Hepatic stellate cell (primary cell): ENCODE measurements around the gene FNDC5.

Experiments used
- DNase-seq: peaks from one replicate; pipeline ENCODE4 v3.0.0; 2011; ENCODE audit warnings: low spot score

Gene FNDC5

DNA sequence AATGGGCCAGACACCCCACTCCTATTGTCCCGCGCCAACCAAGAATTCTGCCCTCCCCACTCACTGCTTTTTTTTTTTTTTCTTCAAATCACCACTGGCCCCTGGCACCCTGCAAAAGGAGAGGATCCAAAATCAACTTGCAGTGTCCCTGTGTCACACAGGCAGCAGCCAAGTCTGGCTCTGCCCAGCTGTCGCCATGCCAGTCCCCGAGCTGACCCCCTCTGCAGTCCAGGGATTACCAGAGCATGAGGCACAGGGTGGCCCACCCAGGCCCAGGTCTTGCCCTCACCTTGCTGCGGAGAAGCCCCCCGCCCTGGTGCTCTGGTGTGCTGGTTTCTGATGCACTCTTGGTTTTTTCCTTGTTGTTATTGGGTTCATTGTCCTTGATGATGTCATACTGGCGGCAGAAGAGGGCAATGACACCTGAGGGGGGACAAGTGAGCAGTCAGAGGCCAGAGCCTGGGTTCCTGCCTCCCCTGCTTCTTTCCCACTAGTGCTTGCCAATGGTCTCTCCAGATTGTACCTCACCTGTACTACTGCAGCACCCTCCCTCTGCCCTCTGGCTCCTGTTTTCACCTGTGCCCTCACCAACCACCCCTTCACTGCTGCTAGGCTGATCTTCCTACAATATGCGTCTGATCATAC, 6.2 kb downstream of the FNDC5 start:
- DNase-seq = no peak

DNA sequence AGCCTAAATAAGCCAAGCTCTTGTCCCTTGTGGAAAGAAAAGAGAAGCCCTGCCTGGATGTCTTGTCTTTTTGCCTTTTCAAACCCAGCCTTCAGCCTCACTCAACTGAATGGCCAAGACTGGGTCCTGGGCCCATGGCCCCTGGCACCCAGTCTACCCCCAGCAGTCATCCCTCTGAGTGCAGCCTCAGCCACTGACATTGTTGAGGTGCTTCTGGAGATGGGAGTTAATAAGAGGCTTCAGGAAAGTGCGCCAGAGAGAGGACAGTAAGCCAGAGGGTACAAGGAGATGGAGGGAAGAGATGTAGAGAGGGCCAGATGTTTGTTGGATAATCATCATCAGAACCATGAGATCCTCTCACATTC, 6.8 kb downstream of the FNDC5 start:
- no peak for DNase-seq

DNA sequence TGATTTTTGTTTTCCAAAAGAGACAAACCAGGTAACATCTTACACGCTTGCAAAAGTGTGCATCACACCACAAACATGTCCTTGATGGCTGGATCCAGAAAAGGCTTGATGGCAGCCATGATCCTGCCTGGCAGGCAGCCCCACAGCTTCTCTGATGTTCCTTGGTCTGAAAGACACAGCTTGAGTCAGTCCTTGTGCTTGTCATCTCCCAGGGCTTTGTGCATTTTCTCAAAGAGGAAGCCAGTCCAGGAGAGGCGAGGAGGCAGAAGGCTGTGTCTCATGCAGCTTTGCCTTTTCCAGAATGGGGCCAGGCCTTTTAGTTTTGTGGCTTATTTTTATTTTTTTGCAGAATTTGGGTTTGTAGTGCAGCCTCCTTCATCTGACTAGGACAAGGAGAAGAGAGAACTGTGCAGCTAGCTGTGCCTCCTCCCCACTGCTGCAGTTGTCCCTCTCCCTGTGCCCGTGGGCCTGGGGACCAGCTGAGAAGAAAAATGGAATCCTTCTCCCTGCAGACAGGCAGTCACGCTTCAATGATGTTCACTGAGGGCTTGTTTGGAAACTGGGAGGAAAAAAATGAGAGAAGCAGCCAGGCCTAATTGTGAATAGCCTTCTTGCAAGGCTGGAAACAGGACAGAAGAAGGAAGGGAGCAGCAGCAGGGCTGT, 7.4 kb downstream of the FNDC5 start:
- DNase-seq = no peak

DNA sequence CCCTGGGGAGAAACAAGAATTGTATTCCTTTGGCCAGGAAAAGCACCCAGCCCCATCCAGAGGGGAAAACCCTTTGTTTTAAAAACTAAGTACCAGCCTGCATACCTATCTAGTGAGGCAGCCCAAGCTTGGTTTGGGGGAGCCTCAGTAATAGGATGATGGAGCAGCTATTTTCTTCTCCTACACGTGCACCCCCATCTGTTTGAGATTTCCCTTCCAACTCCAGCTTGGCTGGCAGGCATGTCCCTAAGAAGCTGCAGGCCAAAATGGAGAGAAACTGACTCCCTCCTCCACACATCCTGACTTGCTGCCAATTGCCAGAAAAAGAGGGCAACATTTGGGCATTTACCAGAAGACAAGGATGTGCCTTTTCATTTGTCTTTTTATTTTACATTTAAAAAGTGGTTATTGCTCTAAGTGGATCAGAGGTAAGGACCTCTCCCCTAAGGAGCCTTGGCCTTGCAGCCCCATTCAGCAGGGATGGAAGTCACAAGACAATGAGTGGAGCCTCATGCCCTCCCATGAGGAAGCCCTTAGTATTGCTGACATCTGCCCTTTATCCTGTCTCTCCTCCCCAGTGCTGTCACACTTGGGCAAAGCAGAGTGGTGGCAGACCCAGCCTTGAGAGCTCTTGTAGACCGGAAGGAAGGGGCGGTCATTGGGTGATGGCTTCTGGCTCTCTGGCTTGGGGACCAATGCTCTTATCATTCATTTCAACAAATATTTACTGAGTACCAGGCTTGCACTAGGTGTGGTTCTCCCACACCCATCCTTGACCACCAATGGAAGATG, 8.6 kb downstream of the FNDC5 start:
- DNase-seq = no peak

DNA sequence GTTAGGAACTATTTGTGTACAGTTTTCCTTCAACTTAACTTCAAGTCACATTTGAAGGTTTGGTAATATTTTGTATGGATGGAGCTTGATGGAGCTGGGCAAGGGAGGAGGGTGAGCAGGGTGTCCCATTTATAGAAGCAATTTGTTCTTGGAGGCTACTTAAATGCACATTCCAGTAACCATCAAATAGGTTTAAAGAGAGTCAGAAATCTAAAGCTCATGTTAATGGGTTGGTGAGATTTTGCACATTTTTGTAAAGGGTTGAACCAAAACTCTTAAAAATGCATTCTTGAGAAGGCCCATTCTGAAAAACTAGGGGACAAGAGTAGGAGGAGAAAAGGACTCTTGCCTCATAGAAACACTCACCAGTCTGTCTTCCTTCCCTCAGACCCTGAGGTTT, 10.1 kb downstream of the FNDC5 start:
- no peak for DNase-seq

DNA sequence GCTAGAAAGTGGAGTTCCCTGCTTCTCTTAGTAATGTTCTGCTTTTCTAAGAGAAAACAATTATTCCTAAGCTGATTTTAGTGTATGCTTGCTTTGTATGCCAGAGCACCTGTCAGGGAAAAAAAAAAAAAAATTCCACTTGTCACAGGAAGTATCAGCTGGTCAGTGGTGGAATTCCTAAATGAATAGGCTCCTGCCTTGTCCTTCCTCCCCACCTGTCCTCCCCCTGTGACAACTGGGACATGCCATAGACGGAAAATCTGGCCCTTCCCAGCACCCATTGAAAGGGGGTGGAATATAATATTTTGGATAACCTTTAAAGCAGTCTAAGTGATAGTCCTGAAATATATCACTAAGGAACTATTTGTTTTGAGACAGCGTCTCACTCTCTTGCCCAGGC, 10.8 kb downstream of the FNDC5 start:
- no peak for DNase-seq

DNA sequence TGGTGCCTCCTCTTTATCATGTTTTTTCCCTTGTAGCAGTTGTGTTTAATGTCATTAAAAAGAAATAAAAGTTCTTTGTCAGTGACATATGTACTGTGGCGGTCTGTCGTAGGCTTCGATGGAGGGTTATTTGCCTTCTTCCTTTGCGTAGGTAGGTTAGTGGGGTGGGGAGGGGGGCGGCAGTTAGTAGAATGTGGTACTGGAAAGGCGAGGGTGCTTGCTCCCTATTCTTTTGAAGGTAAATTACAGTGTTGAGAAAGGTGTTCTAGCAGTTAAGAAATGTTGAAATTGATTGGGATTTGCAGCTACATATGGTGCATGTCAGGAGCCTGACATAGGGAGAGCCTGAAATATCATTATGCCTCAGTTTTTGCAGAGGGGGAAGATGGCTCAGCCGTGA, 11.9 kb downstream of the FNDC5 start:
- DNase-seq = no peak

DNA sequence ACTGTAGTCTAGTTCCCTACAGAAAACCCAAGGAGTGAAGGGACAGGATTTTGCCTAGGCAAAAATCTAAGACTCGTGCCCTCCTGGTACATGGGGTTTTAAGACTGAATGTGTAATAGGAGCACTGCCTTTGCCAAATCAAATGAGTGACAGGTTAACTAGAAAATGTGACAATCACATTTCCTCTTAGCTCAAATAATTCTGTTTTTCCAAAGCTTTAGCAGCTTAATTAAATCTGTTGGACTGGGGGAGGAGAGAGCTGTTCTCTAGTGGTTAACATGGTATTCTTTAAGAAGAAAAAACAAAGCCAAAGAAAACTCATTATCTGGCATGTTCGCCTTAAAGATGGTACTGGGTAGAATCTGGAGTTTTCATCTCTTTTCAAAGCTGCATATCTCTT, 12.6 kb downstream of the FNDC5 start:
- DNase-seq = no peak

DNA sequence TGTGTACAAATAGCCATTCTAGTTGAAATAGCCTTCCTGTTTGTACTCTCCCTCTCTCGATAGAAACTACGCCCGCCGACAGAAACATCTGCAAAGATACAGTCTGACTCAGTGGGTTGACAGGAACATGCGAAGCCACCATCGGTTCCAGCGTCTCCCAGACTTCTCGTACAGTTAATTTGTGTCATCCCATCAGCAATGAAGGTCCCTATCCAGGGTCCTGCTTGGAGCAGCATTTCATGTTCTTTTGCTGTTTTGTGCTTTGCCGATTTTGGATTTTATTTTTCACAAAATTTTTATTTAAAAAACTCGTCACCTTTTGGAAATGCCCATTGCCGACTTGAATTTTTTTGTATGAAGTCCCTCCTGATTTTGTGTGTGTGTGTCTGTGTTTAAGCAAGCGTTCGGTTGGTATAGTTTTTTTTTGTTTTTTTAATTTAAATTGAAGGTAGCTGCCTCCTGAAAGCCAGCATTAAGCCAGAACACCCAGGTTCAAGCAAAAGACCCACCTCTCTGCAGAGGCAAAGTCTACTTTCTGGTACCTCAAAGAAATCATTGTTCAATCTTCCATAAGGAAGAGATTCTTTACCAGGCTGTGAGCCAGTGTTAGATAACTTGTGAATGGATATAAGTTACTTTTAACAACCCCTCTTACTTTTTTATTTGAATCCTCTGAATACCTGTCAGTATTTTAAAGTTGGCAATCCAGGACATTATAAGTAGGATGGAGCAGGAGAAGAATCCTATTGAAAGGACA, 14.7 kb downstream of the FNDC5 start:
- no peak for DNase-seq

DNA sequence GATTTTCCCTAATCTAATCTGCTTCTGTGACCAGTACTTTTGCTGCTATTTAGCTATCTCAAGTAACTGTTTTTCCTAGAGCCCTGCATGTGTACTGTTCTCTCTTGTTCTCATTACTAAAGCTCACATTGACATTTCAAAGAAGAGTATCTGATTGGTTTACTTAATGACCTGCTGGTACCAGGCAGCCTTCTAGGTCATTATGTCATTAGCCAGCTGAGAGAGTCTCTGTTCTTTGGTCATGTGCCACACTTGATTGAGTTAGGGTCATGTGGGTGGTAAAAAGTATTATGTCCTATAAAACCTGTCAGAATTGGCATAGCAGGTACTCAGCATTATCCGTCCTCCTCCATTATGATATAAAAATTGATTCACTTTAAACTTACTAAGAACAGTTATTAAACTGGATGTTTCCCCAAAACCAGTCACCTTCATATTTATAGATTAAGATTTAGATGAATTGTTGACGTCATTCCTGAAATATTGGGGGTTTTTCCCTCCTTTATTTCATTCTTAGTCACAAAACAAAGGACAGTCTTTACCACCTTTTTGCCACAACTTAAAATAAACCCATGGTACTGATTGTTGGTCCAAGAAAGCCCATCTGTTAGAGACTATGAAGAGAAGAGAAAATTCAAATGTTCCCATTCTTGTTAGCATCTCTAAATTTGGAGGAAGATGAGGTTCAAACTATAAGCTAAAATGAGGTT, 22.2 kb downstream of the FNDC5 start:
- no peak for DNase-seq

DNA sequence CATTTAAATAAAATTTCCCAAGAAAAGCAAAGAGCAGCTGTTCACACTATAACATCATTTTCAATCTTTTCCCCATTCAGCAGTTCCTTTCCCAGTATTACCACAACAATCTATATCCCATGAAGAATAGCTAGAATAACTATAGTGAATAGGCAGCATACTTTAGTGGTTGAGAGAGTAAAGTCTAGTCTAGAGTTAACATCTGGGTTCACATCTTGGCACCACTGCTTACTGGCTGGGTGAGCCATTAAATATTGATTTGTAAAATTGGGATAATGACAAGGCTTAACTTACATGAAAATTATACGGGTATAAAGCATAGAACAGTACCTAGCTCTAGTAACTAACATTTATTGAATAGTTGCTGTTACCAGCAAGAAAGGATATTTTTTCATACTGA, 38.8 kb downstream of the FNDC5 start:
- no peak for DNase-seq

DNA sequence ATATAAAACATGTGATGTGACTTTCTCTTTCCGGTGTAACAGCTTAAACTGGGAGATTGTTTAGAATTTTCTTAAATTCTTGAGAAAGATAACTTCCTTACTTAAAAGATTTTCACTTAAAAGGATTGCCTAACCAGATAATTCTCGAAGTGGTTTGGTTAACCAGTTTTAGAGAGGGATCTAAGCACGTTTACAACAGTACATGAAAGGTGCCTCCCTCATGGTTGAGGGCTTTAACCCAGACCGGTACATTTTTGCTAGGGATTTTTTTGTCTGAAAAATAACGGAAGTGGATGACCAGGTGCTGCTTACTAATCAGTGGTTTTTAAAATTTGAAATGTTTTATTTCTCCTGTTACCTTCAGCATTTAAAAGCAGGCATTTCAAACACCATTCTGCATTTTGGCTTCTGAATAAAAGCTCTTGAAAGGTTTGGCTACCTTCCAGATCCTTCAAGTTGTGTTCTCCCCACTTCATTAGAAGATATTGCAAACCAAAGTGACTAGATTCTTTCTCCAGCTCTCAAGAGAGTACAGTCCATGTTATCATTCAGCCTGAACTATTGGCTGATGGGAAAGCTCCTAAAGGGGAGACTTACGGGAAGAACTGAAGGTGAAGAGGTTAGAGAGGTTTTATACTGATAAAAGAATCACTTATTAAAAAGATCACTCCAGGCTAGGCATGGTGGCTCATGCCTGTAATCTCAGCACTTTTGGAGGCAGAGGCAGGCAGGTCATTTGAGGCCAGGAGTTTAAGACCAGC, 40.4 kb downstream of the FNDC5 start:
- DNase-seq = no peak

DNA sequence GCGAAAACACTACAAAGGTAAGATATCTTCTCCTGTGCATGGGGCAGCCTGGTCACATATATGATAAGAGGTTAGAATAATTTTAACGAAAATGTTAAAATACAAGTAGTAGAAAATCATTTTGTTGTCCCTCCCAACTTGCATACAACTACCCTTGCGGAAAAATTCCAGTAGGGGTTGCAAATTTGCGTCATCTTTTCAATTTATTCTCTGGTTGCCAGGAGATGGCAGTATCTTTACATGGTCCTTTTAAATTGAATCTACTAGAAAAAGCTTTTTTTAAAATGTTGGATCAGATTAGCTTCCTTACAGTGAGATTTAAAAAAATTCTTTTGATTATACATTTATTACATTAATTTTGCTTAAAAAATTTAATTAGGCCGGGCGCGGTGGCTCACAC, 42.4 kb downstream of the FNDC5 start:
- DNase-seq = peak; percentile 10

DNA sequence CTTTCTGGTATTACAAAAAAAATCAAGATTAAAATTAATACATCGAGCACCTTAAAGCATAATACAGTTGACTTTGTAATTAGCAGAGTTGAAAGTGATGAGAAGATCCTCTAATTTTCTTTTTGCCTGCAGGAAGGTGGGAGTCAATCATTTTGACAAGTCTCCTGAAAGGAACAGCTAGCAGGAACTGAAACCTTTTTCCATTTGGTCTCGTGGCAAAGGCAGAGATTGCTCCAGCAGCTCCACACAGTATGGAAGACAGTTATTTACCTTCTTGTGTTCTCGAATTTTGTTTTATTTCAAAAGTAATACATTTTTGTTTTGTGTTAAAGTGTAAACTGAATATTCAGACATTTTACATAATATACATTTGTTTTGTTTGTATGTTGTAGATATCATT, 45.5 kb downstream of the FNDC5 start:
- DNase-seq = no peak

DNA sequence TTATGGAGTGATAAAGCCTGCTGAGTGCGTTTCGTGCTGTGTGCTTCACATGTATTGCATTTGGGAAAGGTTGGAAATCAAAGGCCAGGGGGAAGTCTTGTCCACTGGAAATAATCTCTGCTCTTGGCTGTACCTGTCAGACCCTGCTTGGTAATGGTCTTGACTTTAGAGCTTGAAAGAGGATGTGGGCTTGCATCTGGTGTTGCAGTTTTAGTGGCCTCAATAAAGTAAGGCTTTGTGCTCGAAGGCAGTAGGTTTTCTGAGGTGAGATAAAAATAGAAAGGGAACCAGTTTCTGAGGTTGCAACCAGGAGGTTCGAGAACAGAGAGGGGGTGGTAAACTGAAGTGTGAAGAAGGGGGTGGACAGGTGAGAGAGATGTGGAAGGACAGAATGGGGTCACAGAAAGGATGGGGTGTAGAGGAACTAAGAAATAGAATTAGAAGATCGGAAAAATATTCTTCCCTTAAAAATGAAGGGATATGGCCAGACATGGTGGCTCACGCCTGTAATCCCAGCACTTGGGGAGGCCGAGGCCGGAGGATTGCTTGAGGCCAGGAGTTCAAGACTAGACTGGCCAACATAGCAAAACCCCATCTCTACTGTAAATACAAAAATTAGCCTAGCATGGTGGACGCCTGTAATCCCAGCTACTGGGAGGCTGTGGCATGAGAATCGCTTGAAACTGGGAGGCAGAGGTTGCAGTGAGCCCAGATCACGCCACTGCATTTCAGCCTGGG, 51.7 kb downstream of the FNDC5 start:
- DNase-seq = no peak

DNA sequence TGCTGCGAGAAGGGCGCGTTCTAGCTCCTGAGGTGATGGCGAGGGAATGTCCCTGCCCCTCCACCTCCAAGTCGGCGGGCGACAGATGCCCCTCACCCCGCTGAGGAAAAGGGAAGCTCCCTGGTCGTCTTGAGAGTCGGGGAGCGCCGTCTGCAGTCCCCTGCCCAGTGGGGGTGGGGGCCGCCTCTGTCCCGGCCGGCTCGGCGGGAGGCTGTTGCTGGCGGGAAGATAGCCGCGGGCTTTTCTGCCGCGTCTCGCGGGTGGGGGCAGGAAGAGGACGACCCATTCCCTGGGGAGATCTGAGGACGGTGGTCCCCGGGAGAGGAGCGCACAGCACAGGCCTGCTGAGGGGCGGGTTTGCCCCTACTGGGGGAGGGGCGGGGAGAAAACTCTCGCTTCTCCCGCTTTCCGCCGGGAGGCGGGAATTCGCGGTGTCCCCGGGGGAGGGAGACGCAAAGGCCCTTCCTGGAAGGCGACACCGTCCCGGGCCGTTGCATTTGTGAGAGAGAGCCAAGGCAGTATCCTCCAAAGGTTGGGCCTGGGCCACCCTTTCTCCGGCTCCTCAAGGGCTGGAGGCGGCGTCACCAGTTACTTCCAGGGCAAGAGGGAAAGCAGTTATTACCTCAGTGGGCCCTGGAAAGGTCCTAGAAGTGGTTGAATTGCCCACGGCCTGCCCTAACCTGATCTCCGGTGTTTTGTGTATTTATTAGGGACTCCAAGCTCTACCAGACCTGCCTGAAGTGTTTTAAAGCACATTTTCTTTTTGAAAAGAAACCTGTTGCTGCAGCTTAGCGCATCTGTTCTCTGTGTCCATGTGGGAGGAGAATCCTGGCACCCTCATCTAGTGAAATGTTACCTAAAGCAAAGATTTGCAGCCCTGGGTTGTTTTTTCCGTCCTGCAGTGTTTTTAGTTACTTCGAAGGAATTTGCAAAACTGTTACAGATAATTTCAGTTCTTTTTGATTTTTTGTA, 52.6 kb downstream of the FNDC5 start:
- DNase-seq = peak; percentile 64

DNA sequence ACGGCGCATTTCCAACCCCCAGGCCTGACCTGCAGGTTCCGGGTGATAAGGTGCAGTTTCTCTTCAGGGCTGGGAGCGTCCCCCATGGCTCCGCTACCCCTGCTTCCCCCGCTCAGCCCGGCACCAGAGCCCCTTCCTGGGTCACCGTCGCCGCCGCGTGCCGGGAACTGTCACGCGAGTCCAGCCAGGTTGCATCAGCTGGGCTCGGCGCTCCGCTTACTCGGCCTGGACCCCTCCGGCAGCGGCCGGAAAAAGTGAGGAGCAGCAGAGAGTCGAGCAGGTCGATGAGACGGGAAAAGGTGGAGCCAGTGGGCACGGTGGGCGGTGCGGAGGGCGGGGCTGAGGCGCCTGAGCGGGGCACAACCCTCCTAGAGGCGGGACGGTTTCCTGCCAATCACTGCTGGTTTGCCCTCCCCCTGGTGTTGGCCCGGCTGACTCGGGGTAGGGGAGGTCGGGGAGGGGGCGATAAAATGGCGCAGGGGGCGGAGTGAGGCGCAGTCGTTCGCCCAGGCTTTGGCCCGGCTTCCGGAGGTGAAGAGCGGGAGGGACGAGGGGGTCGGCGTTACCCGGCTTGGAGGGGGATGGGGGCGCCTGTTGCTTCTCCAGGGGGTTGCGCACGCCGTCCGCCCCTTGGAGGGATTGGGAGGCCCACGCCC, 53.4 kb downstream of the FNDC5 start, which contains the start of the genes S100PBP and YARS1:
Gene S100PBP (plus strand): TSS at position 495 of the 656 bp plus-strand sequence. CDS start 8,447 bp downstream, outside the sequence.
Gene YARS1 (minus strand): TSS at position 200 of the 656 bp plus-strand sequence. CDS start 114 bp downstream, at position 86.
- DNase-seq = peak; percentile 97

DNA sequence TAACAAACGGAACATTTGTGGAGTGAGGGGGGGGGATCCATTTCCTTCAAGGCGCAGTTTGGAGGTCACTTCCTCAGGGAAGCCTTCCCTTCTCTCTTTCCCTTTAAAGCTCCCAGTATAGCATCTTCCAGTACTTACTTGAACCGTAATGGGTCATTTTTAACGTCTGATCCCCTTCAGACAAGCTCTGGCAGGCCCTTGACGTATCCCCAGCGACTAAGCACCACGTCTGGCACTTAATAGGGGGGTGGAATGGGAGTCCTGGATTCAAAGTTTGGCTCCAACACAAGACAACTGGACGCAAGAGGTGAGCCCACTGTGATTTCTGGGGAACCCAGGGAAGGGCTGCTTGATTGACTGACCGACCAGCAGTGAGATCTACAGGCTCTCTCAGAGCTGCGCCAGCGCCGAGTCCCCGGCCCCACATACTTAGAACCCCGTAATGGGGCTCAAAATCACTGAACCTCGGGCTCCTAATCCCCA, 54.0 kb downstream of the FNDC5 start:
- DNase-seq = peak; percentile 53
